Panc1 (cell line): ENCODE results near the gene MARVELD3.
"Not testable (repeated sequence)": the region's sequence is repeated elsewhere in the genome, so short reads cannot be mapped to it uniquely, and the experiment has no call there.

Experiments used
- SIN3A ChIP-seq: IDR thresholded peaks from 2 replicates; pipeline ENCODE4 v1.6.1; 2012; ENCODE audit warnings: low read depth, mild to moderate bottlenecking, low read length, moderate library complexity, borderline replicate concordance; ENCODE audit not compliant: insufficient read depth
- TF ChIP-seq, protein P1 (sequence below), 2 experiments: IDR thresholded peaks; 2 replicates each; pipeline ENCODE4 v1.6.1; 2011 to 2012; ENCODE audit warnings: low read depth in 2 of 2, control low read depth in 1 of 2, low read length in 1 of 2, mild to moderate bottlenecking in 1 of 2, moderate library complexity in 1 of 2; ENCODE audit not compliant: insufficient read depth in 1 of 2

DNA sequence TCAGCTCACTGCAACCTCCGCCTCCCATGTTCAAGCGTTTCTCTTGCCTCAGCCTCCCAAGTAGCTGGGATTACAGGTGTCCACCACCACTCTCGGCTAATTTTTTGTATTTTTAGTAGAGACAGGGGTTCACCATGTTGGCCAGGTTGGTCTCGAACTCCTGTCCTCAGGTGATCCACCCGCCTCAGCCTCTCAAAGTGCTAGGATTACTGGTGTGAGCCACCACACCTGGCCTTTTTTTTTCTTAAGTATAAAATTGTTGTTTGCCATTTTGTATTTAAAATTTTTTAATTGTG is 43.5 kb upstream of the MARVELD3 start:
- TF ChIP-seq SIN3A = not testable (repeated sequence)
- TF ChIP-seq, protein P1, sequence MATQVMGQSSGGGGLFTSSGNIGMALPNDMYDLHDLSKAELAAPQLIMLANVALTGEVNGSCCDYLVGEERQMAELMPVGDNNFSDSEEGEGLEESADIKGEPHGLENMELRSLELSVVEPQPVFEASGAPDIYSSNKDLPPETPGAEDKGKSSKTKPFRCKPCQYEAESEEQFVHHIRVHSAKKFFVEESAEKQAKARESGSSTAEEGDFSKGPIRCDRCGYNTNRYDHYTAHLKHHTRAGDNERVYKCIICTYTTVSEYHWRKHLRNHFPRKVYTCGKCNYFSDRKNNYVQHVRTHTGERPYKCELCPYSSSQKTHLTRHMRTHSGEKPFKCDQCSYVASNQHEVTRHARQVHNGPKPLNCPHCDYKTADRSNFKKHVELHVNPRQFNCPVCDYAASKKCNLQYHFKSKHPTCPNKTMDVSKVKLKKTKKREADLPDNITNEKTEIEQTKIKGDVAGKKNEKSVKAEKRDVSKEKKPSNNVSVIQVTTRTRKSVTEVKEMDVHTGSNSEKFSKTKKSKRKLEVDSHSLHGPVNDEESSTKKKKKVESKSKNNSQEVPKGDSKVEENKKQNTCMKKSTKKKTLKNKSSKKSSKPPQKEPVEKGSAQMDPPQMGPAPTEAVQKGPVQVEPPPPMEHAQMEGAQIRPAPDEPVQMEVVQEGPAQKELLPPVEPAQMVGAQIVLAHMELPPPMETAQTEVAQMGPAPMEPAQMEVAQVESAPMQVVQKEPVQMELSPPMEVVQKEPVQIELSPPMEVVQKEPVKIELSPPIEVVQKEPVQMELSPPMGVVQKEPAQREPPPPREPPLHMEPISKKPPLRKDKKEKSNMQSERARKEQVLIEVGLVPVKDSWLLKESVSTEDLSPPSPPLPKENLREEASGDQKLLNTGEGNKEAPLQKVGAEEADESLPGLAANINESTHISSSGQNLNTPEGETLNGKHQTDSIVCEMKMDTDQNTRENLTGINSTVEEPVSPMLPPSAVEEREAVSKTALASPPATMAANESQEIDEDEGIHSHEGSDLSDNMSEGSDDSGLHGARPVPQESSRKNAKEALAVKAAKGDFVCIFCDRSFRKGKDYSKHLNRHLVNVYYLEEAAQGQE (IDR thresholded peaks at IDR 0.05; ENCODE audit: insufficient read depth in 1 of 2, low read depth in 2 of 2, low read length in 1 of 2) = not testable (repeated sequence)
